Natural killer cell (primary cell): ENCODE measurements around the gene PRUNE2. TPM values are rescaled to one million over a fixed set of nuclear protein-coding genes. Genes with fewer than 3 reads are reported as not detected.

Source experiments
- ATAC-seq, 3 donors: fragments of 150-1000 bp in 2 of 3; fragments of 200-7000 bp in 1 of 3; cut with Tn5 transposase; 1 replicate in 1 of 3; 2 replicates in 2 of 3; pipeline ENCODE4 v1.10.0; 2021; ENCODE audit warnings: mild to moderate bottlenecking in 2 of 3, moderate library complexity in 2 of 3
- DNase-seq, 2 donors: peaks; one replicate each; pipeline versions ENCODE4 v3.0.0 to v3.0.0-alpha.2; 2013 to 2021; ENCODE audit warnings: mixed read lengths in 1 of 2
- H3K27ac ChIP-seq: one replicate; pipeline ENCODE4 v1.5.1; 2013; ENCODE audit warnings: mild to moderate bottlenecking, low read length
- H3K27me3 ChIP-seq: one replicate; pipeline ENCODE4 v1.6.1; 2013; ENCODE audit warnings: low read length; ENCODE audit not compliant: control insufficient read depth, insufficient read depth
- H3K36me3 ChIP-seq: one replicate; pipeline ENCODE4 v1.6.1; 2013; ENCODE audit warnings: low read length; ENCODE audit not compliant: control insufficient read depth, insufficient read depth
- H3K4me1 ChIP-seq: one replicate; pipeline ENCODE4 v1.6.1; 2013; ENCODE audit warnings: low read length; ENCODE audit not compliant: control insufficient read depth, insufficient read depth
- H3K4me3 ChIP-seq: one replicate; pipeline ENCODE4 v1.5.1; 2013; ENCODE audit warnings: low read length
- H3K9me3 ChIP-seq: one replicate; pipeline ENCODE4 v1.6.1; 2013; ENCODE audit warnings: low read length; ENCODE audit not compliant: control insufficient read depth, insufficient read depth
- H3K27ac Mint-ChIP-seq, 2 donors: one replicate each; pipeline ENCODE4 v1.8.0; 2022; ENCODE audit warnings: mild to moderate bottlenecking in 2 of 2, mixed read lengths in 2 of 2, moderate library complexity in 1 of 2
- H3K27me3 Mint-ChIP-seq, 2 donors: one replicate each; pipeline ENCODE4 v1.8.0; 2022; ENCODE audit warnings: low read depth in 2 of 2, mixed read lengths in 2 of 2
- H3K36me3 Mint-ChIP-seq: one replicate; pipeline ENCODE4 v1.8.0; 2022; ENCODE audit warnings: mixed read lengths
- H3K4me1 Mint-ChIP-seq, 2 donors: one replicate each; pipeline ENCODE4 v1.8.0; 2022; ENCODE audit warnings: mixed read lengths in 2 of 2
- H3K4me3 Mint-ChIP-seq: one replicate; pipeline ENCODE4 v1.8.0; 2022; ENCODE audit warnings: mild to moderate bottlenecking, moderate library complexity, mixed read lengths
- H3K9me3 Mint-ChIP-seq, 2 donors: one replicate each; pipeline ENCODE4 v1.8.0; 2022; ENCODE audit warnings: mixed read lengths in 2 of 2
- CTCF ChIP-seq: fragments of 200-600 bp; IDR thresholded peaks from one replicate; pipeline ENCODE4 v1.8.0; 2022; ENCODE audit warnings: antibody characterized with exemption
- WGBS: methylation state at CpG from one replicate; pipeline ENCODE4 v1.1.7; 2013; ENCODE audit warnings: missing lambda C conversion rate; ENCODE audit not compliant: insufficient coverage; 5-methylcytosine and 5-hydroxymethylcytosine counted together
- intact Hi-C: fragments of 100-400 bp; cut with micrococcal nuclease; formaldehyde crosslinking; loops from one replicate; pipeline ENCODE4 v1.14.2; 2022
- total RNA-seq, 4 donors: library from RNA; stranded (reverse); fragments of 120-200 nt in 1 of 4; gene quantifications; one replicate each; pipeline versions ENCODE4 v1.2.3 to v1.2.4, GENCODE V29; 2013 to 2022

The PRUNE2 gene
- total RNA-seq, 3 donors from 2014 or later (not counting 1 experiment from before 2014, with no cell fraction given), result 0.43 to 0.45 TPM; not detected in 1

GRCh38 chr9:76605321-76605900, 300.5 kb downstream of the PRUNE2 start:
- Mint-ChIP-seq H3K4me3 (no peak overlapping the region), H3K4me1 (peaks cover 6% of the 10 kb centered on the region in 2 donors), H3K27ac (no peak overlapping the region), H3K27me3 (peaks cover 0 to 4% of the 10 kb centered on the region in 2 donors), H3K9me3 (no peaks in the 10 kb centered on the region), H3K36me3 (no peaks in the 10 kb centered on the region)
- intact Hi-C loops, result no loop called here
- Histone ChIP-seq H3K27ac (no peak overlapping the region), H3K4me3 (no peak overlapping the region), H3K36me3 (no peaks in the 10 kb centered on the region), H3K4me1 (peaks cover 3% of the 10 kb centered on the region), H3K9me3 (no peaks in the 10 kb centered on the region), H3K27me3 (no peaks in the 10 kb centered on the region)
- 46% methylated on average over 5 of the region's 5 CpGs for WGBS
- ATAC-seq (no peak), DNase-seq (no peak)
- no peak for TF ChIP-seq CTCF

GRCh38 chr9:76603931-76604570, 301.9 kb downstream of the PRUNE2 start:
- H3K27ac ChIP-seq, result no peak overlapping the region
- peaks cover 0 to 4% of the 10 kb centered on the region in 2 donors for H3K27me3 Mint-ChIP-seq
- no peak overlapping the region for H3K4me3 Mint-ChIP-seq
- intact Hi-C loops, result no loop called here
- H3K4me1 ChIP-seq, result peaks cover 3% of the 10 kb centered on the region
- no peaks in the 10 kb centered on the region for H3K36me3 ChIP-seq
- no peak overlapping the region for H3K4me3 ChIP-seq
- no peaks in the 10 kb centered on the region for H3K9me3 ChIP-seq
- H3K9me3 Mint-ChIP-seq, result no peaks in the 10 kb centered on the region
- DNase-seq (no peak), ATAC-seq (no peak)
- H3K27ac Mint-ChIP-seq, result no peak overlapping the region
- no peaks in the 10 kb centered on the region for H3K27me3 ChIP-seq
- WGBS, result 87% methylated on average over 3 of the region's 3 CpGs
- H3K4me1 Mint-ChIP-seq, result peaks cover 6% of the 10 kb centered on the region in 2 donors
- no peak for TF ChIP-seq CTCF
- H3K36me3 Mint-ChIP-seq, result no peaks in the 10 kb centered on the region

GRCh38 chr9:76603448-76603895, 302.4 kb downstream of the PRUNE2 start:
- intact Hi-C loops, result no loop called here
- Histone ChIP-seq H3K27ac (no peak overlapping the region), H3K36me3 (no peaks in the 10 kb centered on the region), H3K27me3 (no peaks in the 10 kb centered on the region), H3K4me1 (peaks cover 3% of the 10 kb centered on the region), H3K9me3 (no peaks in the 10 kb centered on the region), H3K4me3 (no peak overlapping the region)
- H3K9me3 Mint-ChIP-seq, result no peaks in the 10 kb centered on the region
- no peak overlapping the region for H3K27ac Mint-ChIP-seq
- no peak for DNase-seq
- no peaks in the 10 kb centered on the region for H3K36me3 Mint-ChIP-seq
- no peak for ATAC-seq
- H3K4me3 Mint-ChIP-seq, result no peak overlapping the region
- peaks cover 6% of the 10 kb centered on the region in 2 donors for H3K4me1 Mint-ChIP-seq
- no peak for TF ChIP-seq CTCF
- peaks cover 0 to 4% of the 10 kb centered on the region in 2 donors for H3K27me3 Mint-ChIP-seq
